ENCODE data around the gene CRYBA2.

- no peak for TF ChIP-seq POLR2AphosphoS5 (IDR thresholded peaks at IDR 0.05)
- TF ChIP-seq EP300 (IDR thresholded peaks at IDR 0.05): no peak
- no peak for TF ChIP-seq CTCF (IDR thresholded peaks at IDR 0.05)
- TF ChIP-seq POLR2A (IDR thresholded peaks at IDR 0.05): no peak
Measured at GRCh38 chr2:218946621-218947020, 46.6 kb downstream of the CRYBA2 start.
